CD8-positive, alpha-beta memory T cell (primary cell): ENCODE measurements around the gene MBNL2. TPM values are rescaled to one million over a fixed set of nuclear protein-coding genes. Genes with fewer than 3 reads are reported as not detected.
A peak's percentile ranks its signal among the peaks of the same experiment; 100 is the strongest.

Source experiments
- CTCF ChIA-PET: fragments of 350-600 bp; sonication (Branson Sonifier 250); formaldehyde crosslinking; loops from one replicate; lab custom pipeline; 2021; ENCODE audit warnings: antibody characterized with exemption; lab: Charles Lee
- POLR2A ChIA-PET: fragments of 350-600 bp; sonication (Branson Sonifier 250); formaldehyde crosslinking; loops from one replicate; lab custom pipeline; 2021; ENCODE audit warnings: antibody characterized with exemption; lab: Charles Lee
- DNase-seq, 5 donors: peaks; one replicate each; pipeline versions ENCODE4 v3.0.0 to v3.0.0-alpha.2; 2020 to 2022; ENCODE audit warnings: mixed read lengths in 1 of 5
- H3K27ac ChIP-seq: one replicate; pipeline ENCODE4 v1.7.0; 2013; ENCODE audit warnings: low read depth, mild to moderate bottlenecking, low read length, moderate library complexity
- H3K27me3 ChIP-seq: 2 replicates; pipeline ENCODE4 v1.7.0; 2013; ENCODE audit warnings: low read length, mild to moderate bottlenecking; ENCODE audit not compliant: insufficient read depth, poor library complexity, severe bottlenecking
- H3K36me3 ChIP-seq: 2 replicates; pipeline ENCODE4 v1.7.0; 2013; ENCODE audit warnings: mild to moderate bottlenecking, low read length, moderate library complexity; ENCODE audit not compliant: insufficient read depth
- H3K4me1 ChIP-seq: 2 replicates; pipeline ENCODE4 v1.7.0; 2013; ENCODE audit warnings: mild to moderate bottlenecking, low read length, moderate library complexity; ENCODE audit not compliant: insufficient read depth
- H3K4me3 ChIP-seq: 2 replicates; pipeline ENCODE4 v1.7.0; 2013; ENCODE audit warnings: mild to moderate bottlenecking, low read length
- H3K9me3 ChIP-seq: 2 replicates; pipeline ENCODE4 v1.7.0; 2013; ENCODE audit warnings: mild to moderate bottlenecking, low read length
- H3K27ac Mint-ChIP-seq, 8 donors: one replicate each; pipeline ENCODE4 v1.8.0; 2020 to 2021; ENCODE audit warnings: mixed read lengths in 8 of 8, mild to moderate bottlenecking in 6 of 8, inconsistent platforms in 3 of 8, moderate library complexity in 3 of 8
- H3K27me3 Mint-ChIP-seq, 2 donors: one replicate each; pipeline ENCODE4 v1.8.0; 2020 to 2021; ENCODE audit warnings: mixed read lengths in 2 of 2, mild to moderate bottlenecking in 1 of 2, moderate library complexity in 1 of 2
- H3K36me3 Mint-ChIP-seq, 3 donors: one replicate each; pipeline ENCODE4 v1.8.0; 2020 to 2021; ENCODE audit warnings: mixed read lengths in 3 of 3, inconsistent platforms in 1 of 3, mild to moderate bottlenecking in 1 of 3
- H3K4me1 Mint-ChIP-seq, 3 donors: one replicate each; pipeline ENCODE4 v1.8.0; 2020 to 2021; ENCODE audit warnings: mixed read lengths in 3 of 3, inconsistent platforms in 1 of 3, mild to moderate bottlenecking in 1 of 3
- H3K4me3 Mint-ChIP-seq, 7 donors: one replicate each; pipeline ENCODE4 v1.8.0; 2020 to 2021; ENCODE audit warnings: mixed read lengths in 7 of 7, mild to moderate bottlenecking in 6 of 7, moderate library complexity in 4 of 7, inconsistent platforms in 2 of 7
- H3K9me3 Mint-ChIP-seq, 5 donors: one replicate each; pipeline ENCODE4 v1.8.0; 2020 to 2022; ENCODE audit warnings: mixed read lengths in 5 of 5, mild to moderate bottlenecking in 3 of 5, moderate library complexity in 2 of 5, inconsistent platforms in 1 of 5
- polyA plus RNA-seq: library from polyadenylated mRNA; unstranded; fragments of 300-500 nt; fragmentation: Illumina TruSeq; gene quantifications from one replicate; pipeline ENCODE4 v1.2.3, GENCODE V29; 2021
- total RNA-seq, 2 experiments: library from RNA; stranded (reverse); gene quantifications; one replicate each; pipeline ENCODE4 v1.2.3, GENCODE V29; 2021

Gene MBNL2
- total and polyA plus RNA-seq, 3 experiments from 2014 or later: 15.9 to 17.8 (median 17.7) TPM

DNA sequence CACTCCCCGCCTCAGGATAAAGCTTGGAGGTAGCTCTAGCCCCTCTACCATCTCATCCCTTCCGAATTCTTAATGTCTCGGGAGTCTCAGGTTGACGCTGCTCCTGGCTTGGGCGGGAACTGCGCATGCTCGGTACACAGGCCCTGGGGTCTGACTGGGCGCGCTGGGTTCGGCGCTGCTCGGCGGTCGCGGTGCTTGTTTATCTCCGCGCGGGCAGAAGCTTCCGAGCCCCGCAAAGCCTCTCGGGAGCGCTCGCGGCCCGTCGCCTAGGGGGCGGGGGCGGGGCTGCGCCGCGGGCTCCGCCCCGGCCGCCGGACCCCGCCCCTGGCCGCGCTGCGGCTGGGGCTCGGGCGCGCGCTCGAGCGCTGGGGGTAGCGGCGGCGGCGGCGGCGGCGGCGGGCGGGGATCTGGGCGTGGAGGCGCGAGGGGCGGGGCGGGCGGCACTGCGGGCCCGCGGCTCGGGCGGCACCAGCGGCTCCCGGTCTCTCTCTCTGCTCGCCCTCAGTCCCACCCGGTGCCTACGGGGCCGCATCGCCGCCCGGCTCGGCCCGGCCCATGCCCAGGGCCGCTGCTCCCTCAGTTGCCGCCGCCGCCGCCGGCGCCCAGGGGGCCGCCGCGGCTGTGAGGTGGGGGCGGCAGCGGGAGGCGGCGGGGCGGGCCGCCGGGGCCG, 211.7 kb downstream of the MBNL2 start, which contains the start of gene RAP2A:
Gene RAP2A (plus strand): TSS at position 443 of the 670 bp plus-strand sequence. CDS start 302 bp downstream, outside the sequence.
- Mint-ChIP-seq H3K27me3 (peaks cover 0 to 4% of the 10 kb centered on the region in 2 donors), H3K4me1 (peaks cover 29 to 37% (median 36%) of the 10 kb centered on the region in 3 donors), H3K27ac (peak within 1 kb of the TSS; percentile 93 to 100 (median 100)), H3K36me3 (peaks cover 0 to 18% (median 0%) of the 10 kb centered on the region in 3 donors), H3K9me3 (peaks cover 0 to 1% (median 0%) of the 10 kb centered on the region in 5 donors), H3K4me3 (peak within 1 kb of the TSS; percentile 88 to 99 (median 99))
- CTCF ChIA-PET: interaction anchor here (1.1 kb wide), 1 partner anchor 324 kb away, joined by 6 read pairs; no protein-coding TSS in a partner anchor
- Histone ChIP-seq H3K27ac (peak within 1 kb of the TSS; percentile 100), H3K9me3 (no peaks in the 10 kb centered on the region), H3K4me1 (peaks cover 21% of the 10 kb centered on the region), H3K4me3 (peak within 1 kb of the TSS; percentile 100), H3K36me3 (no peaks in the 10 kb centered on the region), H3K27me3 (no peaks in the 10 kb centered on the region)
- POLR2A ChIA-PET: interaction anchor here (0.5 to 1.7 kb wide), 12 partner anchors 10 to 1757 kb away, joined by 3 to 8 read pairs (median 4); partner anchors contain the start of genes DNAJC3 and MBNL2
- DNase-seq: peak; percentile 84 to 96 (median 91)

DNA sequence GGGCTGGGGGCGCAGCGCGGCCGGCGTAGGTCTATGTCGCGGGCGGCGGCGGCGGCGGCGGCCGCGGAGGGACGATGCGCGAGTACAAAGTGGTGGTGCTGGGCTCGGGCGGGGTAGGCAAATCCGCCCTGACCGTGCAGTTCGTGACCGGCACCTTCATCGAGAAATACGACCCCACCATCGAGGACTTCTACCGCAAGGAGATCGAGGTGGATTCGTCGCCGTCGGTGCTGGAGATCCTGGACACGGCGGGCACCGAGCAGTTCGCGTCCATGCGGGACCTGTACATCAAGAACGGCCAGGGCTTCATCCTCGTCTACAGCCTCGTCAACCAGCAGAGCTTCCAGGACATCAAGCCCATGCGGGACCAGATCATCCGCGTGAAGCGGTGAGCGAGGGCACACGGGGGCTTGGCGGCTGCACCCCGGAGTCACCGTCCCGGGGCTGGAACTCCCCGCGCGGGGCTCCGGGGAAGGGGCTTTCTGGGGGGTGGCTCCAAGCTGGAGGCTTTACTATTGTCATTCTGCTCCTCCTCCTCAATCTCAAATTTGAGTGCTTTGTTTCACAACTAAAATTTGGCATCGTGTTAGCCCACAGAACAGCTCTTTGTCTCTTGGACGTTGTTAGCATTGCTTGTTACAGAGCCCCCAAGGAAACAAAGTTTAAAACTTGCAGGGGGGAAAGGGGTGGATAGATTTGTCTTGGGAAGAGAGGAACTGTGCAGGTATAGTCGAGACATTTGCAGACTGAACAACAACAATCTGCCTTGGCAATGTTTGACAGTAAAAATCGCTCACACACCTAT, 212.5 kb downstream of the MBNL2 start:
- H3K9me3 ChIP-seq: no peaks in the 10 kb centered on the region
- peak; percentile 26 to 63 (median 41) for DNase-seq
- peaks cover 0 to 4% of the 10 kb centered on the region in 2 donors for H3K27me3 Mint-ChIP-seq
- no peaks in the 10 kb centered on the region for H3K27me3 ChIP-seq
- H3K4me1 Mint-ChIP-seq: peaks cover 29 to 37% (median 36%) of the 10 kb centered on the region in 3 donors
- ChIA-PET CTCF (no interaction called here), POLR2A (interaction anchor here (0.6 to 1.7 kb wide), 4 partner anchors 213 to 1652 kb away, joined by 3 to 4 read pairs (median 3); partner anchors contain the start of gene MBNL2)
- H3K27ac ChIP-seq: peak overlapping the region; percentile 9
- H3K4me3 ChIP-seq: peak overlapping the region; percentile 45
- H3K36me3 ChIP-seq: no peaks in the 10 kb centered on the region
- H3K27ac Mint-ChIP-seq: peak overlapping the region; percentile 79 to 95 (median 90)
- H3K36me3 Mint-ChIP-seq: peaks cover 0 to 18% (median 0%) of the 10 kb centered on the region in 3 donors
- peaks cover 0 to 1% (median 0%) of the 10 kb centered on the region in 5 donors for H3K9me3 Mint-ChIP-seq
- peaks cover 21% of the 10 kb centered on the region for H3K4me1 ChIP-seq
- H3K4me3 Mint-ChIP-seq: peak overlapping the region; percentile 88 to 96 (median 91)

DNA sequence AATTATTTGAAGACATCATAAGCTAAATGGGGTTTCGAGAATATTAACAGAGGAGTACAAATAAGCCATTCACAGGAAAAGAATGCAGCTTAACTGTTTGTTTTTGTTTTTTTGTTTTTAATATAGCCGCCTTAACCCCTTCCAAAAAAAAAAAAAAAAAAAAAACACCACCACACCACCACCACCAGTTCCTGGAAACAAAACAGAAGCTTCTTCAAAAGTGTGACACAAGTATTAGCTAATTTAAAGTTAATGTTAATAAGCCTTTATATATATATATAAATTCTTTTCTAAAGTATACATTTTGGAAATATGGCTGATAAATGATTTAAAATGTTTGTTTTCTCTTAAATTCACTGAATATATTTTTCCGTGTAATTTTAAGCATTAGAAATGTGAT, 213.2 kb downstream of the MBNL2 start:
- Histone ChIP-seq H3K9me3 (no peaks in the 10 kb centered on the region), H3K36me3 (no peaks in the 10 kb centered on the region), H3K27me3 (no peaks in the 10 kb centered on the region), H3K4me1 (peaks cover 21% of the 10 kb centered on the region), H3K27ac (peak overlapping the region; percentile 9), H3K4me3 (peak overlapping the region; percentile 45)
- Mint-ChIP-seq H3K27ac (peak overlapping the region in 7 of 8 donors; percentile 79 to 95 (median 91)), H3K9me3 (peaks cover 0 to 1% (median 0%) of the 10 kb centered on the region in 5 donors), H3K36me3 (peaks cover 0 to 18% (median 0%) of the 10 kb centered on the region in 3 donors), H3K4me3 (peak overlapping the region; percentile 88 to 96 (median 91)), H3K4me1 (peaks cover 29 to 37% (median 36%) of the 10 kb centered on the region in 3 donors), H3K27me3 (peaks cover 0 to 4% of the 10 kb centered on the region in 2 donors)
- DNase-seq: no peak
- CTCF ChIA-PET: no interaction called here
- POLR2A ChIA-PET: interaction anchor here (0.6 kb wide), 2 partner anchors 52 to 214 kb away, joined by 3 to 5 read pairs; partner anchors contain the start of gene MBNL2

DNA sequence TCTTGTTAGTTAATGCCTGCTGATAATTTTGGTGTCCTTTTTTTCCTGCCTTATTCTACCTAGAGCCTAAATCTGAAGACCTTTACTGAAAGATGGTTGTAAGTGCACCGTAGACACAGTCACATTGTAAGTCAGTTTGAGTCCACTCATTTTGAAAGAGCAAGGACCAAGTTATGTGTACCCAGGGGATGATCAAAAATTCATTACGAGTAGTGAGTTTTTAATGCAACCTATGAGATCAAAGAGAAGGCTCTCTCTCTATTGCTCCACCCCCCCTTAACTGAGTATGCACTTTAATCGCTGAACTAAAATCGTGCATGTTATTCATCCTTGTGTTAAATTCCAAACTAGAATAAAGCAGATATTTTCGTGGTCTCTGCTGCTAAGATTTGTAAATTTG, 213.7 kb downstream of the MBNL2 start:
- POLR2A ChIA-PET: interaction anchor here (0.6 kb wide), 1 partner anchor 52 kb away, joined by 5 read pairs; no protein-coding TSS in a partner anchor
- peaks cover 0 to 18% (median 0%) of the 10 kb centered on the region in 3 donors for H3K36me3 Mint-ChIP-seq
- no peaks in the 10 kb centered on the region for H3K36me3 ChIP-seq
- peaks cover 29 to 37% (median 36%) of the 10 kb centered on the region in 3 donors for H3K4me1 Mint-ChIP-seq
- H3K4me3 ChIP-seq: peak overlapping the region; percentile 33
- DNase-seq: no peak
- peaks cover 21% of the 10 kb centered on the region for H3K4me1 ChIP-seq
- H3K4me3 Mint-ChIP-seq: peak overlapping the region; percentile 61 to 96 (median 89)
- CTCF ChIA-PET: no interaction called here
- H3K27ac Mint-ChIP-seq: peak overlapping the region in 7 of 8 donors; percentile 12 to 93 (median 73)
- H3K27me3 Mint-ChIP-seq: peaks cover 0 to 4% of the 10 kb centered on the region in 2 donors
- peaks cover 0 to 1% (median 0%) of the 10 kb centered on the region in 5 donors for H3K9me3 Mint-ChIP-seq
- no peaks in the 10 kb centered on the region for H3K27me3 ChIP-seq
- no peak overlapping the region for H3K27ac ChIP-seq
- H3K9me3 ChIP-seq: no peaks in the 10 kb centered on the region

DNA sequence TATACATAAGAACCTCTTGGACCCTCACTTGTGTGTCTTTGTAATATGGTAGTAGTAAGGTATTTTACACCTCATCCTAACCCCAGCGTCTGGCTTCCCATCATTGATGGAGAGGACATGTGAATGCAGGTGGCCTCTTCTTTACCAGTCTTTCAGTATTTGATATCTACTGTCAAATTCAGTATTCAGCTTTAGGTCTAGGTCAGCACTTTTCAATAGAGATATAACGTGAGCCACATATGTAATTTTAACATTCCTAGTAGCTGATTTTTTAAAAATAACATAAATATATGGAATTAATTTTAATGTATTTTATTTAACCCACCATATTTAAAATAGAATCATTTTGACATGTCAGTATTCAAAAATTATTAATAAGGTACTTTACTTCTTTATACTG, 214.7 kb downstream of the MBNL2 start:
- peak overlapping the region in 3 of 7 donors; percentile 61 to 92 (median 88) for H3K4me3 Mint-ChIP-seq
- Histone ChIP-seq H3K27ac (no peak overlapping the region), H3K4me3 (no peak overlapping the region), H3K4me1 (peaks cover 20% of the 10 kb centered on the region), H3K9me3 (no peaks in the 10 kb centered on the region), H3K36me3 (no peaks in the 10 kb centered on the region), H3K27me3 (no peaks in the 10 kb centered on the region)
- peaks cover 0 to 1% (median 0%) of the 10 kb centered on the region in 5 donors for H3K9me3 Mint-ChIP-seq
- H3K27me3 Mint-ChIP-seq: peaks cover 0 to 4% of the 10 kb centered on the region in 2 donors
- peaks cover 31 to 38% (median 37%) of the 10 kb centered on the region in 3 donors for H3K4me1 Mint-ChIP-seq
- ChIA-PET CTCF (no interaction called here), POLR2A (no interaction called here)
- no peak for DNase-seq
- H3K36me3 Mint-ChIP-seq: peaks cover 0 to 18% (median 0%) of the 10 kb centered on the region in 3 donors
- peak overlapping the region in 1 of 8 donors; percentile 41 for H3K27ac Mint-ChIP-seq

DNA sequence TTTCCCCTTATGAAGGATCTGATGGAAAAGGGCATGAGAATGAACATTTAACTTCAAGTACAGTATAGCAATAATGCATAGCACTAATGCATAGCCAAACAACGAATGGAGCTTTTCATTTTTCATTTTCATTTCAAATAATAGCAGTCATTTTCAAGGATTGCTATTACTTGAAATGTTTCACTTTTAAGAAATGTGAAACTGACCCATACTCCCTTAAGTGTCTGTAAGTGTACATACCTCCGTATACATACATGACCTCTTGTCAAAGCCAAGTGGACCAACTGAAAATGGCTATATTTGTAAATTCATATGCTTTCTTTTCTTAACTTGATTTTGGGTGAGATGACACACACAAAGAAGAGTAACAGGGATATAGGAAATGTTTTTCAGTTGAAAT, 215.6 kb downstream of the MBNL2 start:
- ChIA-PET POLR2A (no interaction called here), CTCF (no interaction called here)
- peaks cover 0 to 1% (median 0%) of the 10 kb centered on the region in 5 donors for H3K9me3 Mint-ChIP-seq
- H3K4me1 Mint-ChIP-seq: peaks cover 25 to 34% (median 29%) of the 10 kb centered on the region in 3 donors
- peaks cover 0 to 3% of the 10 kb centered on the region in 2 donors for H3K27me3 Mint-ChIP-seq
- Histone ChIP-seq H3K27me3 (no peaks in the 10 kb centered on the region), H3K9me3 (no peaks in the 10 kb centered on the region), H3K36me3 (no peaks in the 10 kb centered on the region), H3K27ac (no peak overlapping the region), H3K4me1 (peaks cover 14% of the 10 kb centered on the region), H3K4me3 (no peak overlapping the region)
- H3K4me3 Mint-ChIP-seq: no peak overlapping the region
- H3K27ac Mint-ChIP-seq: no peak overlapping the region
- DNase-seq: no peak
- peaks cover 0 to 14% (median 0%) of the 10 kb centered on the region in 3 donors for H3K36me3 Mint-ChIP-seq

DNA sequence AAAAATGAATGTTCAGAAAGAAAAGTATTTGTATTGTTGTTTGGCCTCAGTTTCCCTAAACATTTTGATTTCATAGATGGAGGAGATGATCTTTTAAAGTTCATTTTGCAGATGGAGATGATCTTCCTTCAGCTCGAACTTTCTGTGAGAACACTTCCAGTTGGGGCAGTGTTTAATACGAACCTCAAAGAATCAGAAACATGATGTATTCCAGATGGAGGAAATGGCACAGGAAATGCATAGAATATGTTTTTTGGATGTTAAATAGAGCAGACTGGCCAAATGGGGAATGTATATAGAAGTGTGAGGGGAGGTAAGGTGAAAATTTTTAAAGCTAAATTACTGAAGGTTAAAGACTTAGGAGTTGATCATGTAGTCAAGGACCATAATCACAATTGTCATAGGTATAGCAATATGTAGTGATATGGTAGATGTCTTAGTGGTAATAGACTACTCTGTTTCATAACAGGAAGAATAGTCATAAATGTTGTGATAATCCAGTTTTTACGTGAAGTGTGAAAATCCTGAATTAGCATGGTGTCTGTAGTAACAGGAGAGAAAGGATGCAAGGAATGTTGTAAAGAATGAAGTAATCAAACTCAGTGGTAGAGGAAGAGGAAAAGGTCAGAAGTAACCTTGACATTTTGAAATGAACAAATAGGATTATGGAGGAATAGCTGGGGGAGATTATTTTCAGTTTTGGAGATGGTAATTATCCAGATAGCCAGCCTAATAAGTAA, 216.9 kb downstream of the MBNL2 start:
- no peak overlapping the region for H3K4me3 ChIP-seq
- Mint-ChIP-seq H3K4me1 (peaks cover 23 to 34% (median 29%) of the 10 kb centered on the region in 3 donors), H3K9me3 (no peaks in the 10 kb centered on the region), H3K4me3 (no peak overlapping the region), H3K36me3 (peaks cover 0 to 8% (median 0%) of the 10 kb centered on the region in 3 donors), H3K27me3 (no peaks in the 10 kb centered on the region), H3K27ac (no peak overlapping the region)
- ChIA-PET POLR2A (no interaction called here), CTCF (no interaction called here)
- no peak for DNase-seq
- no peaks in the 10 kb centered on the region for H3K36me3 ChIP-seq
- no peaks in the 10 kb centered on the region for H3K27me3 ChIP-seq
- no peak overlapping the region for H3K27ac ChIP-seq
- H3K9me3 ChIP-seq: no peaks in the 10 kb centered on the region
- peaks cover 14% of the 10 kb centered on the region for H3K4me1 ChIP-seq
